Lower lobe of right lung (tissue), 2 donors: Measurements from ENCODE around the gene FAM228B. TPM values are rescaled to one million over a fixed set of nuclear protein-coding genes. Genes with fewer than 3 reads are reported as not detected.
A peak's percentile ranks its signal among the peaks of the same experiment; 100 is the strongest.

ENCODE experiments used
- ATAC-seq, 2 donors: fragments of 200-7000 bp; cut with Tn5 transposase; one replicate each; pipeline ENCODE4 v1.9.1; 2020 to 2022; ENCODE audit warnings: mild to moderate bottlenecking in 2 of 2, moderate library complexity in 2 of 2
- DNase-seq: peaks from one replicate; pipeline ENCODE4 v3.0.0-alpha.2; 2020
- H3K27ac ChIP-seq: fragments of 200-600 bp; one replicate; pipeline ENCODE4 v1.8.0; 2022
- H3K27me3 ChIP-seq: fragments of 200-600 bp; one replicate; pipeline ENCODE4 v1.8.0; 2022; ENCODE audit warnings: low read depth
- H3K36me3 ChIP-seq: fragments of 200-600 bp; one replicate; pipeline ENCODE4 v1.8.0; 2022; ENCODE audit warnings: mild to moderate bottlenecking
- H3K4me1 ChIP-seq: fragments of 200-600 bp; one replicate; pipeline ENCODE4 v1.8.0; 2022
- H3K4me3 ChIP-seq: fragments of 200-600 bp; one replicate; pipeline ENCODE4 v1.8.0; 2022; ENCODE audit warnings: mild to moderate bottlenecking
- H3K9me3 ChIP-seq: fragments of 200-600 bp; one replicate; pipeline ENCODE4 v1.8.0; 2022
- CTCF ChIP-seq: fragments of 200-600 bp; IDR thresholded peaks from one replicate; pipeline ENCODE4 v1.8.0; 2022; ENCODE audit warnings: antibody characterized with exemption, mild to moderate bottlenecking
- intact Hi-C: fragments of 100-400 bp; cut with DNase I; formaldehyde crosslinking; loops from one replicate; pipeline ENCODE4 v1.11.0; 2022
- long read RNA-seq: library from polyadenylated mRNA; unstranded; transcript quantifications from one replicate; pipeline ENCODE4 v2.0.0, GENCODE V29; 2021
- total RNA-seq: library from RNA; stranded (reverse); fragmentation: NEBNext Ultra II Directional; extraction: Animal tissue kit (Norgen Biotek cat#: 25700); gene quantifications from one replicate; pipeline ENCODE4 v1.2.1, GENCODE V29; 2021
- donor health status: DM: no; HTN: yes; CAD: no; lungs with severe emphysema.

The FAM228B gene
- total RNA-seq, result 25.4 TPM
- long read RNA-seq, partial matches to known transcripts, result 13 of 40 reads
- long read RNA-seq, other reads (novel, unspliced or antisense), result 26 of 40 reads

- peak; percentile 93 for DNase-seq
- peak within 1 kb of the TSS; percentile 92 for H3K27ac ChIP-seq
- no peaks in the 10 kb centered on the region for H3K36me3 ChIP-seq
- TF ChIP-seq CTCF, result no peak
- ATAC-seq, result peak; percentile 98 to 99
- H3K4me1 ChIP-seq, result peaks cover 16% of the 10 kb centered on the region
- no peaks in the 10 kb centered on the region for H3K9me3 ChIP-seq
- H3K27me3 ChIP-seq, result no peaks in the 10 kb centered on the region
- intact Hi-C loops, result no loop called here
- H3K4me3 ChIP-seq, result peak within 1 kb of the TSS; percentile 70
These were observed at the start of gene FAM228B, which contains the start of gene PFN4 for GRCh38 chr2:24123195-24123921. Gene FAM228B (plus strand): TSS chr2:24123469. CDS start chr2:24124362, 893 bp downstream. Gene PFN4 (minus strand): TSS chr2:24123334. CDS start chr2:24122535, 799 bp downstream.

- H3K4me1 ChIP-seq, result peaks cover 25% of the 10 kb centered on the region
- H3K36me3 ChIP-seq, result peaks cover 58% of the 10 kb centered on the region
- H3K9me3 ChIP-seq, result no peaks in the 10 kb centered on the region
- intact Hi-C loops, result no loop called here
- no peak overlapping the region for H3K27ac ChIP-seq
- ATAC-seq, result no peak
- no peak overlapping the region for H3K4me3 ChIP-seq
- DNase-seq, result no peak
- no peaks in the 10 kb centered on the region for H3K27me3 ChIP-seq
- TF ChIP-seq CTCF, result no peak
These were observed 49.5 kb upstream of the FAM228B start for GRCh38 chr2:24073816-24074215.

GRCh38 chr2:24075259-24075658, 48.0 kb upstream of the FAM228B start:
- Histone ChIP-seq H3K4me3 (peak overlapping the region; percentile 96), H3K9me3 (no peaks in the 10 kb centered on the region), H3K27me3 (no peaks in the 10 kb centered on the region), H3K27ac (peak overlapping the region; percentile 93), H3K4me1 (peaks cover 25% of the 10 kb centered on the region), H3K36me3 (peaks cover 56% of the 10 kb centered on the region)
- intact Hi-C loops, result no loop called here
- ATAC-seq, result no peak
- TF ChIP-seq CTCF, result no peak
- no peak for DNase-seq

- no peak for TF ChIP-seq CTCF
- Histone ChIP-seq H3K9me3 (no peaks in the 10 kb centered on the region), H3K4me1 (peaks cover 27% of the 10 kb centered on the region), H3K27me3 (no peaks in the 10 kb centered on the region), H3K4me3 (peak within 1 kb of the TSS; percentile 96), H3K27ac (peak within 1 kb of the TSS; percentile 93), H3K36me3 (peaks cover 56% of the 10 kb centered on the region)
- DNase-seq (peak; percentile 100), ATAC-seq (peak; percentile 93 to 96)
- intact Hi-C loops, result no loop called here
These were observed 47.1 kb upstream of the FAM228B start, which contains the start of gene SF3B6 for GRCh38 chr2:24075915-24076848. Gene SF3B6 (minus strand): TSS chr2:24076326. CDS start chr2:24076229, 97 bp downstream.

- Histone ChIP-seq H3K27me3 (no peaks in the 10 kb centered on the region), H3K4me1 (peaks cover 35% of the 10 kb centered on the region), H3K4me3 (peak overlapping the region; percentile 96), H3K9me3 (no peaks in the 10 kb centered on the region), H3K27ac (peak overlapping the region; percentile 93), H3K36me3 (peaks cover 56% of the 10 kb centered on the region)
- intact Hi-C loops, result no loop called here
- ATAC-seq, result peak; percentile 2 to 20
- no peak for DNase-seq
- TF ChIP-seq CTCF, result no peak
These were observed 46.3 kb upstream of the FAM228B start for GRCh38 chr2:24076849-24077534.
